HG03025 (cell line): Measurements from ENCODE around the gene TP53TG3E.
"Not testable (repeated sequence)": the region's sequence is repeated elsewhere in the genome, so short reads cannot be mapped to it uniquely, and the experiment has no call there.

ENCODE experiments used
- ATAC-seq: cut with Tn5 transposase; IDR thresholded peaks from one replicate; pipeline ENCODE4 v1.9.1; 2021; ENCODE audit warnings: mild to moderate bottlenecking, moderate library complexity; ENCODE audit not compliant: unreplicated experiment, low FRiP score

TP53TG3E gene

GRCh38 chr16:33304006-33304405 is at the start of gene TP53TG3E:
TP53TG3E (plus strand) TSS chr16:33304306; CDS start chr16:33304374, 68 bp downstream.
- not testable (repeated sequence) for ATAC-seq

GRCh38 chr16:33336226-33337012 is 32.3 kb downstream of the TP53TG3E start:
- ATAC-seq, result not testable (repeated sequence)

GRCh38 chr16:33337627-33338542 is 33.8 kb downstream of the TP53TG3E start:
- ATAC-seq, result not testable (repeated sequence)

GRCh38 chr16:33338543-33338951 is 34.4 kb downstream of the TP53TG3E start:
- ATAC-seq, result not testable (repeated sequence)

GRCh38 chr16:33339093-33340061 is 35.3 kb downstream of the TP53TG3E start:
- not testable (repeated sequence) for ATAC-seq
